Activated CD8-positive, alpha-beta memory T cell treated with anti-CD3 and anti-CD28 coated beads, Interleukin-2, amount 50 U/mL, for 4 hours (primary cell): ENCODE results near the gene UTS2B.

Experiments used
- DNase-seq: peaks from one replicate; pipeline ENCODE4 v3.0.0-alpha.2; 2020

UTS2B gene

GRCh38 chr3:191235331-191236314 lies 94.7 kb downstream of the UTS2B start:
- no peak for DNase-seq

GRCh38 chr3:191234216-191234615 lies 96.1 kb downstream of the UTS2B start:
- no peak for DNase-seq

GRCh38 chr3:191227541-191227940 lies 102.8 kb downstream of the UTS2B start:
- DNase-seq: no peak

- no peak for DNase-seq
Measured at GRCh38 chr3:191221638-191222037, 108.7 kb downstream of the UTS2B start.

- no peak for DNase-seq
Measured at GRCh38 chr3:191220908-191221307, 109.4 kb downstream of the UTS2B start.

- DNase-seq: no peak
Measured at GRCh38 chr3:191217301-191217700, 113.0 kb downstream of the UTS2B start.
